NOMO-1 treated with DMSO at 0.1 percent for 48 hours (cell line): ENCODE results near the gene ATP8B3.

Source experiments
- DNase-seq: peaks from one replicate; lab custom pipeline; 2025; ENCODE audit not compliant: unreplicated experiment; lab: John Stamatoyannopoulos, UW

Gene ATP8B3

GRCh38 chr19:1850809-1851653 lies 39.0 kb upstream of the ATP8B3 start:
- DNase-seq, result no peak

GRCh38 chr19:1849886-1850398 lies 37.9 kb upstream of the ATP8B3 start:
- DNase-seq, result no peak

- DNase-seq, result no peak
Measured at GRCh38 chr19:1849132-1849474, 37.0 kb upstream of the ATP8B3 start.

- peak; percentile 87 for DNase-seq
Measured at GRCh38 chr19:1848399-1849131, 36.5 kb upstream of the ATP8B3 start, which contains the start of gene REXO1. Gene REXO1 (minus strand): TSS chr19:1848483. CDS start chr19:1848358, 125 bp downstream.

GRCh38 chr19:1847684-1848398 lies 35.8 kb upstream of the ATP8B3 start:
- peak; percentile 25 for DNase-seq

GRCh38 chr19:1847348-1847683 lies 35.2 kb upstream of the ATP8B3 start:
- no peak for DNase-seq

GRCh38 chr19:1846517-1847204 lies 34.6 kb upstream of the ATP8B3 start:
- no peak for DNase-seq

GRCh38 chr19:1845642-1846041 lies 33.6 kb upstream of the ATP8B3 start:
- DNase-seq, result no peak

- no peak for DNase-seq
Measured at GRCh38 chr19:1845125-1845515, 33.0 kb upstream of the ATP8B3 start.

GRCh38 chr19:1844513-1845124 lies 32.5 kb upstream of the ATP8B3 start:
- no peak for DNase-seq

GRCh38 chr19:1843646-1844394 lies 31.7 kb upstream of the ATP8B3 start:
- no peak for DNase-seq

GRCh38 chr19:1843116-1843515 lies 31.0 kb upstream of the ATP8B3 start:
- no peak for DNase-seq

GRCh38 chr19:1841209-1841924 lies 29.3 kb upstream of the ATP8B3 start:
- no peak for DNase-seq

GRCh38 chr19:1840541-1841115 lies 28.6 kb upstream of the ATP8B3 start:
- DNase-seq, result no peak

- DNase-seq, result no peak
Measured at GRCh38 chr19:1839658-1840540, 27.8 kb upstream of the ATP8B3 start.

- DNase-seq, result peak; percentile 16
Measured at GRCh38 chr19:1837625-1838105, 25.6 kb upstream of the ATP8B3 start.

- no peak for DNase-seq
Measured at GRCh38 chr19:1837222-1837565, 25.1 kb upstream of the ATP8B3 start.
